Fibroblast of lung (primary cell): Measurements from ENCODE around the gene MRPS27. TPM values are rescaled to one million over a fixed set of nuclear protein-coding genes. Genes with fewer than 3 reads are reported as not detected.
A peak's percentile ranks its signal among the peaks of the same experiment; 100 is the strongest.

Experiments
- DNase-seq, 2 donors: peaks; one replicate each; pipeline versions ENCODE4 v3.0.0 to v3.0.0-alpha.2; 2010; ENCODE audit warnings: low read depth in 2 of 2
- H2AFZ ChIP-seq: 2 replicates; pipeline ENCODE4 v1.5.1; 2012; ENCODE audit warnings: low read length, control low read depth, inconsistent platforms
- H3K27ac ChIP-seq: 2 replicates; pipeline ENCODE4 v1.5.1; 2011; ENCODE audit warnings: low read length, control low read depth; ENCODE audit not compliant: insufficient read depth
- H3K27me3 ChIP-seq: 2 replicates; pipeline ENCODE4 v1.5.1; 2011; ENCODE audit warnings: mild to moderate bottlenecking, low read length; ENCODE audit not compliant: control insufficient read depth, insufficient read depth
- H3K36me3 ChIP-seq: 2 replicates; pipeline ENCODE4 v1.5.1; 2011; ENCODE audit warnings: low read length; ENCODE audit not compliant: control insufficient read depth, insufficient read depth
- H3K4me1 ChIP-seq: 2 replicates; pipeline ENCODE4 v1.5.1; 2011; ENCODE audit warnings: low read length; ENCODE audit not compliant: control insufficient read depth, insufficient read depth; ENCODE audit errors: extremely low read depth
- H3K4me2 ChIP-seq: 2 replicates; pipeline ENCODE4 v1.5.1; 2011; ENCODE audit warnings: low read length, control low read depth; ENCODE audit not compliant: insufficient read depth; ENCODE audit errors: extremely low read depth
- H3K4me3 ChIP-seq, 4 experiments: fragments of 200-600 bp in 1 of 4; sonication (generic) in 1 of 4; replicated peaks in 1 of 4; 2 replicates each; pipeline ENCODE4 v1.5.1; 2011 to 2016; ENCODE audit warnings: low read length in 4 of 4, low read depth in 3 of 4, mild to moderate bottlenecking in 3 of 4, control low read depth in 2 of 4, inconsistent platforms in 1 of 4, mixed read lengths in 1 of 4; ENCODE audit not compliant: insufficient read depth in 1 of 4; ENCODE audit errors: control extremely low read depth in 1 of 4
- H3K79me2 ChIP-seq: 2 replicates; pipeline ENCODE4 v1.5.1; 2012; ENCODE audit warnings: mild to moderate bottlenecking, low read length, inconsistent platforms; ENCODE audit not compliant: control insufficient read depth, insufficient read depth
- H3K9ac ChIP-seq: 2 replicates; pipeline ENCODE4 v1.5.1; 2011; ENCODE audit warnings: mild to moderate bottlenecking, low read length, control low read depth; ENCODE audit not compliant: insufficient read depth
- H3K9me3 ChIP-seq: 2 replicates; pipeline ENCODE4 v1.5.1; 2012; ENCODE audit warnings: low read depth, low read length; ENCODE audit not compliant: control insufficient read depth, insufficient read depth
- H4K20me1 ChIP-seq: 2 replicates; pipeline ENCODE4 v1.5.1; 2011; ENCODE audit warnings: low read length; ENCODE audit not compliant: control insufficient read depth, insufficient read depth; ENCODE audit errors: extremely low read depth
- EZH2 ChIP-seq: IDR thresholded peaks from 2 replicates; pipeline ENCODE4 v1.5.1; 2012; ENCODE audit warnings: low read length, control low read depth, mild to moderate bottlenecking; ENCODE audit errors: missing control alignments
- polyA plus RNA-seq, 2 donors: library from polyadenylated mRNA; depleted of rRNA in 1 of 2; stranded (reverse) in 1 of 2; unstranded in 1 of 2; fragments of >200 nt; gene quantifications; 2 replicates each; pipeline ENCODE4 v1.2.1, GENCODE V29; 2011 to 2012; ENCODE audit warnings: missing spikeins in 1 of 2
- total RNA-seq: library from RNA; depleted of rRNA; stranded (reverse); fragments of >200 nt; gene quantifications from 2 replicates; pipeline ENCODE4 v1.2.1, GENCODE V29; 2014
- TF ChIP-seq, protein P1 (sequence below), 2 donors: IDR thresholded peaks in 1 of 2; conservative IDR thresholded peaks in 1 of 2; 1 replicate in 1 of 2; 2 replicates in 1 of 2; pipeline ENCODE4 v1.5.1; 2011 to 2012; ENCODE audit warnings: low read length in 2 of 2, control low read depth in 1 of 2, inconsistent platforms in 1 of 2, low read depth in 1 of 2, mild to moderate bottlenecking in 1 of 2

The MRPS27 gene
- total and polyA plus RNA-seq, 2 donors (not counting 1 experiment from before 2014, with no cell fraction given): 67.2 to 86.5 TPM

- peak; percentile 43 to 80 for DNase-seq
- TF ChIP-seq, protein P1, sequence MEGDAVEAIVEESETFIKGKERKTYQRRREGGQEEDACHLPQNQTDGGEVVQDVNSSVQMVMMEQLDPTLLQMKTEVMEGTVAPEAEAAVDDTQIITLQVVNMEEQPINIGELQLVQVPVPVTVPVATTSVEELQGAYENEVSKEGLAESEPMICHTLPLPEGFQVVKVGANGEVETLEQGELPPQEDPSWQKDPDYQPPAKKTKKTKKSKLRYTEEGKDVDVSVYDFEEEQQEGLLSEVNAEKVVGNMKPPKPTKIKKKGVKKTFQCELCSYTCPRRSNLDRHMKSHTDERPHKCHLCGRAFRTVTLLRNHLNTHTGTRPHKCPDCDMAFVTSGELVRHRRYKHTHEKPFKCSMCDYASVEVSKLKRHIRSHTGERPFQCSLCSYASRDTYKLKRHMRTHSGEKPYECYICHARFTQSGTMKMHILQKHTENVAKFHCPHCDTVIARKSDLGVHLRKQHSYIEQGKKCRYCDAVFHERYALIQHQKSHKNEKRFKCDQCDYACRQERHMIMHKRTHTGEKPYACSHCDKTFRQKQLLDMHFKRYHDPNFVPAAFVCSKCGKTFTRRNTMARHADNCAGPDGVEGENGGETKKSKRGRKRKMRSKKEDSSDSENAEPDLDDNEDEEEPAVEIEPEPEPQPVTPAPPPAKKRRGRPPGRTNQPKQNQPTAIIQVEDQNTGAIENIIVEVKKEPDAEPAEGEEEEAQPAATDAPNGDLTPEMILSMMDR (conservative IDR thresholded peaks at IDR 0.05 in 1 of 2, IDR thresholded peaks at IDR 0.05 in 1 of 2; ENCODE audit: low read depth in 1 of 2, low read length in 2 of 2): no peak
- no peak for TF ChIP-seq EZH2
- Histone ChIP-seq H4K20me1 (no peaks in the 10 kb centered on the region), H3K4me3 (peak overlapping the region; percentile 1 to 33 (median 11)), H3K4me1 (peaks cover 24% of the 10 kb centered on the region), H2AFZ (no peak overlapping the region), H3K9ac (no peak overlapping the region), H3K4me2 (peak overlapping the region; percentile 77), H3K9me3 (no peaks in the 10 kb centered on the region), H3K27ac (no peak overlapping the region), H3K79me2 (peaks cover 8% of the 10 kb centered on the region), H3K36me3 (no peaks in the 10 kb centered on the region), H3K27me3 (no peaks in the 10 kb centered on the region)
Observed at GRCh38 chr5:72246954-72247442, 73.0 kb downstream of the MRPS27 start.

- Histone ChIP-seq H3K27ac (no peak overlapping the region), H3K9ac (no peak overlapping the region), H2AFZ (no peak overlapping the region), H4K20me1 (no peaks in the 10 kb centered on the region), H3K79me2 (peaks cover 2% of the 10 kb centered on the region), H3K4me3 (no peak overlapping the region), H3K4me1 (peaks cover 21% of the 10 kb centered on the region), H3K27me3 (no peaks in the 10 kb centered on the region), H3K36me3 (no peaks in the 10 kb centered on the region), H3K4me2 (peak overlapping the region; percentile 32), H3K9me3 (no peaks in the 10 kb centered on the region)
- TF ChIP-seq, protein P1 (conservative IDR thresholded peaks at IDR 0.05 in 1 of 2, IDR thresholded peaks at IDR 0.05 in 1 of 2; ENCODE audit: low read depth in 1 of 2, low read length in 2 of 2): no peak
- no peak for TF ChIP-seq EZH2
- DNase-seq: peak in 1 of 2 donors; percentile 46
Observed at GRCh38 chr5:72245951-72246532, 74.0 kb downstream of the MRPS27 start.

GRCh38 chr5:72245546-72245945 lies 74.5 kb downstream of the MRPS27 start:
- TF ChIP-seq, protein P1 (conservative IDR thresholded peaks at IDR 0.05 in 1 of 2, IDR thresholded peaks at IDR 0.05 in 1 of 2; ENCODE audit: low read depth in 1 of 2, low read length in 2 of 2): no peak
- no peak for TF ChIP-seq EZH2
- H3K4me2 ChIP-seq: peak overlapping the region; percentile 32
- no peak overlapping the region for H3K9ac ChIP-seq
- H3K27ac ChIP-seq: no peak overlapping the region
- H3K4me1 ChIP-seq: peaks cover 21% of the 10 kb centered on the region
- no peaks in the 10 kb centered on the region for H4K20me1 ChIP-seq
- H3K4me3 ChIP-seq: no peak overlapping the region
- no peak for DNase-seq
- peaks cover 2% of the 10 kb centered on the region for H3K79me2 ChIP-seq
- no peaks in the 10 kb centered on the region for H3K27me3 ChIP-seq
- H3K9me3 ChIP-seq: no peaks in the 10 kb centered on the region
- H3K36me3 ChIP-seq: no peaks in the 10 kb centered on the region
- no peak overlapping the region for H2AFZ ChIP-seq
